ENCODE results near the gene DENND1A. TPM values are rescaled to one million over a fixed set of nuclear protein-coding genes. Genes with fewer than 3 reads are reported as not detected.
A peak's percentile ranks its signal among the peaks of the same experiment; 100 is the strongest.

DENND1A gene
- polyA plus RNA-seq, 2 of the 4 experiments (the other 2 are of a cell fraction), result 15.1 to 21.9 TPM

DNA sequence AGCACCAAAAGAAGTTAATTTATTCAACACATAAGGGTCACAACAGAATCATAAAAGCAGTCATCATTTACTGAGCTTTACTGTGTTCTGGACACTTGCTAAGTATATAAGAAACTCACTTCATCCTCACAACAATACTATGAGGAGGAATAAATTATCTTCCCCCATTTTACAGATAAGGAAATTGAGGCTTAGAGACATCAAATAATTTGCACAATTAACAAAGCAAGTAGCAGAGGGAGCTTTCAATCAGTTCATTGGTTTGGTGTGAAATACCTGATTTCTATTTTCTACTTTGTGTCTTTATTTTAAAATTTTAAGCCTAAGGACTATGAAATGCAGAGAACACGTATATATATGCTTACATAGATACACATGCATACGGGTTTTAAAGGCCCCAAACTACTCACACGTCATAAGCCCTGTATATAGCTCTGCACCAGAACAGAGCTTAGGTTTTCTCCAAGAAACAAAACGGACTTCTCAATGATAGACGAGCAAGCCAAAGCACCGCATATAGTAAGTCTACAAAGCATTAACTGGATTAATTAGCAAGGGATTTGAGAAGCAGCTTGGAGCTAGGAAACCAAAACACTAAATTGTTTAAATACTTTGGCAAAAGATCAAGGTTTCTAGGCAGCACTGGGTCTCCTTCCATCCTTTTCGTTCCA is 95.6 kb downstream of the DENND1A start (continued):
- TF ChIP-seq, protein P1, sequence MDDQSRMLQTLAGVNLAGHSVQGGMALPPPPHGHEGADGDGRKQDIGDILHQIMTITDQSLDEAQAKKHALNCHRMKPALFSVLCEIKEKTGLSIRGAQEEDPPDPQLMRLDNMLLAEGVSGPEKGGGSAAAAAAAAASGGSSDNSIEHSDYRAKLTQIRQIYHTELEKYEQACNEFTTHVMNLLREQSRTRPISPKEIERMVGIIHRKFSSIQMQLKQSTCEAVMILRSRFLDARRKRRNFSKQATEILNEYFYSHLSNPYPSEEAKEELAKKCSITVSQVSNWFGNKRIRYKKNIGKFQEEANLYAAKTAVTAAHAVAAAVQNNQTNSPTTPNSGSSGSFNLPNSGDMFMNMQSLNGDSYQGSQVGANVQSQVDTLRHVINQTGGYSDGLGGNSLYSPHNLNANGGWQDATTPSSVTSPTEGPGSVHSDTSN (IDR thresholded peaks at IDR 0.05), result no peak
- TF ChIP-seq GATA3 (IDR thresholded peaks at IDR 0.05; ENCODE audit: borderline replicate concordance), result no peak
- no peak for TF ChIP-seq MAZ (IDR thresholded peaks at IDR 0.05; ENCODE audit: borderline replicate concordance, low read depth, low read length)
- no peak for TF ChIP-seq CEBPB (IDR thresholded peaks at IDR 0.05)
- TF ChIP-seq NFE2L2 (conservative IDR thresholded peaks at IDR 0.05; ENCODE audit: low read length), result no peak
- no peak for TF ChIP-seq HEYL (CRISPR knock-in tag; IDR thresholded peaks at IDR 0.05)
- TF ChIP-seq SREBF2 (IDR thresholded peaks at IDR 0.05), result no peak
- TF ChIP-seq SMC3 (IDR thresholded peaks at IDR 0.05), result no peak
- TF ChIP-seq MAFK (IDR thresholded peaks at IDR 0.05; ENCODE audit: partially characterized antibody), result no peak
- no peak for TF ChIP-seq EHMT2 (IDR thresholded peaks at IDR 0.05; ENCODE audit: low read depth)

DNA sequence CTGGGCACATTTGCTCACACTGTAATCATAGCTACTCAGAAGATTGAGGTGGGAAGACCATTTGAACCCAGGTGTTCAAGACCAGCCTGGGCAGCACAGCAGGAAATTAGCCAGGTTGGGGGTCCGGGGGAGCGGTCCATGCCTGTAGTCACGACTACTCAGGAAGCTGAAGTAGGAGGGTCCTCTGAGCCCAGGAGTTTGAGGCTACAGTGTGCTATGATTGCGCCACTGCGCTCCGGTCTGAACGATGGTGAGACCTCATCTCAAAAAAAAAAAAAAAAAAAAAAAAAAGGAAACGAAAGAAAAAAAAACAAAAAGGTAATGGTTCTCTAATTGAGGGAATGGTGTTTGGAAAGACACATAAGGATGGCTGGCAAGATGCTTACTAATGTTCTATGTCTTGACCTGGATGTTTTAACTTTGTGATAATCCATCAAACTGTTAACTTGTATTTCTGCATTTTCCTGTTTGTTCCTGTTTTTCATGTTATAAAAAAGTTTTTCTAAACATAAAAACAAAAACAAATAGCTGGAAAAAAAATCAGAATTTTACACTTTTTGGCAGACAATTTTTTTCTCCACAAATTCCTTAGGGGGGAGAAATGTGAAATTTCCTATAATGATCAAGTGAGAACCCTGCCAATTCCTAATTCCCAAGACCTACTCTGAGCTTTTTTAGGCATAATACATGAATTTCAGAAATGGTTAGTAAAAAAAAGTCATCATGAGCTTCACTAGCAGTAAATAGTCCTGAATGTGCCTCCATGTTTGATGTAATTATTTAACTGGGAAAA is 96.9 kb downstream of the DENND1A start:
- H3K4me3 ChIP-seq, result no peak overlapping the region
- no peak overlapping the region for H3K27ac ChIP-seq
- FAIRE-seq (no peak), ATAC-seq (no peak), DNase-seq (ENCODE audit: low read depth in 1 of 2, low spot score in 1 of 2) (no peak)
- CTCF ChIA-PET, result interaction anchor here (0.5 to 1.3 kb wide), 2 partner anchors 14 to 205 kb away, joined by 3 read pairs; no protein-coding TSS in a partner anchor
- no peak overlapping the region for H3K4me2 ChIP-seq
- H3K9me3 ChIP-seq, result peaks cover 27% of the 10 kb centered on the region
- POLR2A ChIA-PET, result no interaction called here
- no peaks in the 10 kb centered on the region for H3K4me1 ChIP-seq
- 84% methylated on average over 8 of the region's 8 CpGs for WGBS (ENCODE audit: missing lambda C conversion rate)
- TF ChIP-seq JUN (IDR thresholded peaks at IDR 0.05) (no peak), TFCP2L1 (CRISPR knock-in tag; IDR thresholded peaks at IDR 0.05) (no peak)
- TF ChIP-seq, protein P2, sequence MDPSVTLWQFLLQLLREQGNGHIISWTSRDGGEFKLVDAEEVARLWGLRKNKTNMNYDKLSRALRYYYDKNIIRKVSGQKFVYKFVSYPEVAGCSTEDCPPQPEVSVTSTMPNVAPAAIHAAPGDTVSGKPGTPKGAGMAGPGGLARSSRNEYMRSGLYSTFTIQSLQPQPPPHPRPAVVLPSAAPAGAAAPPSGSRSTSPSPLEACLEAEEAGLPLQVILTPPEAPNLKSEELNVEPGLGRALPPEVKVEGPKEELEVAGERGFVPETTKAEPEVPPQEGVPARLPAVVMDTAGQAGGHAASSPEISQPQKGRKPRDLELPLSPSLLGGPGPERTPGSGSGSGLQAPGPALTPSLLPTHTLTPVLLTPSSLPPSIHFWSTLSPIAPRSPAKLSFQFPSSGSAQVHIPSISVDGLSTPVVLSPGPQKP (IDR thresholded peaks at IDR 0.05; ENCODE audit: low read depth, low read length), result no peak

DNA sequence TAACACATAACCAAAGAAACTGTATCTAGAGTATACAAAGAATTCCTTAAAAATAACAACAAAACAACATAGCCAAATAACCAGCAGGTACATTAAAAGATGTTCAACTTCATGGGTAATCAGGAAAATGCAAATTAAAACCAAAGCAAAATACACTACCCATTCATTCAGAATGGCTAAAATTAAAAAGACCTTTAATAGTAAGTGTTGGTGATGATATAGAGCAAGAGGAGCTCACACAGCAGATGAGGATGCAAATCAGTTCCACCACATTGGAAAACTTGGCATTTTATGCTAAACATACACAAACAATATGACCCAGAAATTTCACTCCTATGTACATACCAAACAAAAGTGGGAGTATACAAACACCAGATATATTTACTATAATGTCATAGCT is 97.8 kb downstream of the DENND1A start:
- FAIRE-seq (peak; percentile 13), ATAC-seq (no peak), DNase-seq (ENCODE audit: low read depth in 1 of 2, low spot score in 1 of 2) (no peak)
- peaks cover 36% of the 10 kb centered on the region for H3K9me3 ChIP-seq
- no peak overlapping the region for H3K4me3 ChIP-seq
- no peak overlapping the region for H3K27ac ChIP-seq
- TF ChIP-seq HOXB13 (CRISPR knock-in tag; IDR thresholded peaks at IDR 0.05; ENCODE audit: low read depth) (no peak), RFX5 (IDR thresholded peaks at IDR 0.05) (no peak), ZFP36 (IDR thresholded peaks at IDR 0.05; ENCODE audit: borderline replicate concordance, partially characterized antibody) (no peak)
- TF ChIP-seq, protein P3, sequence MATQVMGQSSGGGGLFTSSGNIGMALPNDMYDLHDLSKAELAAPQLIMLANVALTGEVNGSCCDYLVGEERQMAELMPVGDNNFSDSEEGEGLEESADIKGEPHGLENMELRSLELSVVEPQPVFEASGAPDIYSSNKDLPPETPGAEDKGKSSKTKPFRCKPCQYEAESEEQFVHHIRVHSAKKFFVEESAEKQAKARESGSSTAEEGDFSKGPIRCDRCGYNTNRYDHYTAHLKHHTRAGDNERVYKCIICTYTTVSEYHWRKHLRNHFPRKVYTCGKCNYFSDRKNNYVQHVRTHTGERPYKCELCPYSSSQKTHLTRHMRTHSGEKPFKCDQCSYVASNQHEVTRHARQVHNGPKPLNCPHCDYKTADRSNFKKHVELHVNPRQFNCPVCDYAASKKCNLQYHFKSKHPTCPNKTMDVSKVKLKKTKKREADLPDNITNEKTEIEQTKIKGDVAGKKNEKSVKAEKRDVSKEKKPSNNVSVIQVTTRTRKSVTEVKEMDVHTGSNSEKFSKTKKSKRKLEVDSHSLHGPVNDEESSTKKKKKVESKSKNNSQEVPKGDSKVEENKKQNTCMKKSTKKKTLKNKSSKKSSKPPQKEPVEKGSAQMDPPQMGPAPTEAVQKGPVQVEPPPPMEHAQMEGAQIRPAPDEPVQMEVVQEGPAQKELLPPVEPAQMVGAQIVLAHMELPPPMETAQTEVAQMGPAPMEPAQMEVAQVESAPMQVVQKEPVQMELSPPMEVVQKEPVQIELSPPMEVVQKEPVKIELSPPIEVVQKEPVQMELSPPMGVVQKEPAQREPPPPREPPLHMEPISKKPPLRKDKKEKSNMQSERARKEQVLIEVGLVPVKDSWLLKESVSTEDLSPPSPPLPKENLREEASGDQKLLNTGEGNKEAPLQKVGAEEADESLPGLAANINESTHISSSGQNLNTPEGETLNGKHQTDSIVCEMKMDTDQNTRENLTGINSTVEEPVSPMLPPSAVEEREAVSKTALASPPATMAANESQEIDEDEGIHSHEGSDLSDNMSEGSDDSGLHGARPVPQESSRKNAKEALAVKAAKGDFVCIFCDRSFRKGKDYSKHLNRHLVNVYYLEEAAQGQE (IDR thresholded peaks at IDR 0.05), result no peak
- CTCF ChIA-PET, result interaction anchor here (0.5 to 1.3 kb wide), 2 partner anchors 13 to 204 kb away, joined by 3 read pairs; no protein-coding TSS in a partner anchor
- no peaks in the 10 kb centered on the region for H3K4me1 ChIP-seq
- POLR2A ChIA-PET, result no interaction called here
- no peak overlapping the region for H3K4me2 ChIP-seq
